ENCODE results near the gene COLQ.
"Not testable (repeated sequence)": the region's sequence is repeated elsewhere in the genome, so short reads cannot be mapped to it uniquely, and the experiment has no call there.

Gene COLQ

DNA sequence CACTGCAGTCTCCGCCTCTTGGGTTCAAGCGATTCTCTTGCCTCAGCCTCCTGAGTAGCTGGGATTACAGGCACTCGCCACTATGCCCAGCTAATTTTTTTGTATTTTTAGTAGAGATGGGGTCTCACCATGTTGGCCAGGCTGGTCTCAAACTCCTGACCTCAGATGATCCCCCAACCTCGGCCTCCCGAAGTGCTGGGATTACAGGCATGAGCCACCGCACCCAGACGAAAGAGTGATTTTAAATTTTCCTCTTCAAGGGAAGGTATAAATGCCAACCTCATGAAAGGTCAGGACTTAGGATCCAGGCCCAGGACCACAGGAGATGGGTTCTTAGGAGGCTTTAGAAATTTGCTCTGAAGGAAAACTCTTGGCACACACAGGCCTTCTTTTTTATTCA is 110.5 kb downstream of the COLQ start:
- not testable (repeated sequence) for DNase-seq

DNA sequence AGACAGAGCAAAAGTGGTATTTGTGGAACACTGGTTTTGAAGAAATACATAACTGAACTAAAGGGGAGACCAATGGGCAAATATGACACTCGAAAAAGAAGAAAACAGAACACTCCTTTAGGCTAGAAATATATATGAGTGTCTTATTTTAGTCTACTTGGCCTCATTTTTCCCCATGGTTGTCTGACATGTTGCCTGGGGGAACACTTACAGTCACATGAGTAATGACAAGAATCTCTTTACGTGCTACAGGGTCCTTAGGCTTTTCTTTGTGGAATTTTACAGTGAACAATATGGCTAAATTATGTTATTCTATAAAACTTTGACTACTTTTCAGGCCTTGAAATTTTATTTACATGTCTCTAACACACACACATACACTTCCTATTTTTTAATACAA is 111.7 kb downstream of the COLQ start:
- no peak for DNase-seq

DNA sequence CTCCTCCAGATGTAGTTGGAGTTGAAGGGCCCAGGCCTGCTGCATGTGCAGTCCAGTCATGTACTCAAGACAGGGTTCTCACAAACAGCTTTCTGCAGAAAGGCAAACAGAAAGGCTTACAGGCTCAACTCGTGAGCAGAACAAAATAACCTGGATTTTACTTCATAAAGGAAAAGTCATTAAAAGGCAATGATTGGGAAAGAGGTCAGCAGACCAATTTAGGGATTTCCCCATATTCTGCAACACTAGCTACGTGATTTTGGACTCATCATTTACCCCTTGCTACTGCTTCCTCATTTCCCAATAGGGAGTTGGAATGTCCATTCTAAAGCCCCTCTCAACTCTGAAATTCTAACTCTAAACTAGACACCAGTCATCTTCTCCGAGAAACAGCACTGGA is 112.3 kb downstream of the COLQ start:
- DNase-seq, result no peak

DNA sequence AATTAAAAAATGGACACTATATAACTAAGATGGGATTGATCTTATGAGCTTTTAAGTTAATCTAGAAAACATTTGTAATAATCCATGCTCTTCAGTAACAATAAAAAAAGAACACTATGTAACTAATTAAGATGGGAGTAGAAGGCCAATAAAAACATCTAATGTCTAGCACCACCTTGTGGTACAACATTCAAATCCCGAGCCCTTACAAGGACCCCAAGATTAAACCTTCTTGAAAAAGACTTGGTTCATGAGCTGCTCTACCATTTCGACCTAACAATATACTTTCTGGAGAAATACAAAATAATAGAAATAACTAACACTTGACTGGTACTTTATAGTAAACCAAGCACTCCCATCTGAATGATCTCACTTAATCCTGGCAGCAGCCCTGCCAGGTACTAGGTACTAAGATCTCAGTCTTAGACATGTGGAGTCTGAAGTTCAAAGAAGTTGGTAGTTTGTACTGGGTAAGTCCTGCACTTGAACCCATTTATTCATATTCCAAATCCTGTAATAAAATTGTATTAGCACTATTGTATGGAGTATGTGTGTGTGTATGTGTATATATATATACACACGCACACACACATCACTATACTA is 116.0 kb downstream of the COLQ start:
- no peak for DNase-seq

DNA sequence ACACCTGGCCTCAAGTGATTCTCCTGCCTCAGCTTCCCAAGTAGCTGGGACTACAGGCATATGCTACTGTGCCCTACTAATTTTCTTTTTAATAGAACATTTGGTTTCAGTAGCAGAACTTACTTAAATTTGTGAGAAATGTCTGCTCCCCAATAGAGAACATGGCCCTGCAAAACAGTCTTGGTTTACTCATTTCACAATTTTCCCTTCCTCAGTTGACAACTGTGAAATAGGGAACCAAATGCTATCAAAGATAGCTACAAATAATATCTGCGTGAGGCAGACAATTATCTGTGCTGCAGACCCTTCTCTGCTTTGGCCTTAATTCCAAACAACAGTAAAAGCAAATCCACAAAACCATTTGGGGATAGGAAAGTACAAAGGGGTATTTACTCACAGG is 116.7 kb downstream of the COLQ start:
- no peak for DNase-seq

DNA sequence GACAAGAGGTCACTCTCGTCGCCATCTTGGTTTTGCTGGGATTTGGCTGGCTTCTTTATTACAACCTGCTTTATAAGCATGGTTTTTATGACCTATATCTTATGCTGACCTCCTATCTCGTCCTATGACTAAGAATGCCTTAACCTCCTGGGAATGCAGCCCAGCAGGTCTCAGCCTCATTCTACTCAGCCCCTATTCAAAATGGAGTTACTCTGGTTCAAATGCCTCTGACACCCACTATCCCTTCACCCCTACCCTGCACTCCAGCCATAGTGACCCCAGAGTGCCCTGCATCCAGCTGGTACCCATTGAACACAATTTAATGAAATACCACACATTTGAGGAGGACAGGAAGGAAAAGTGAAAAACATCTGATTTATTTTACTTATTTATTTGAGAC is 117.5 kb downstream of the COLQ start:
- DNase-seq, result no peak

DNA sequence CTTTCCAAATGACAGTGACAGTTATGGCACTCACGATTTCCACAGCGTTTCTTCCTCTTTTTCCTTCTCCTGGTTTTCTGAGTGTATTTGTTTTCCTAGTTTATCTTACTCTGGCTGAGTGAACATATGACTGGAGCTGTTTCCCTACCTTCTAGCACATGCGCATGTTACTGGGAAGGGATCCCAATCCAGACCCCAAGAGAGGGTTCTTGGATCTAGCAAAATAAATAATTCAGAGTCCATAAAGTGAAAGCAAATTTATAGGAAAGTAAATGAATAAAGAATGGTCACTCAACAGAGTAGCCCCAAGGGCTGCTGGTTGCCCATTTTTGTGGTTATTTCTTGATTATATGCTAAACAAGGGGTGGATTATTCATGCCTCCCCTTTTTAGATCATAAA is 118.0 kb downstream of the COLQ start:
- no peak for DNase-seq

DNA sequence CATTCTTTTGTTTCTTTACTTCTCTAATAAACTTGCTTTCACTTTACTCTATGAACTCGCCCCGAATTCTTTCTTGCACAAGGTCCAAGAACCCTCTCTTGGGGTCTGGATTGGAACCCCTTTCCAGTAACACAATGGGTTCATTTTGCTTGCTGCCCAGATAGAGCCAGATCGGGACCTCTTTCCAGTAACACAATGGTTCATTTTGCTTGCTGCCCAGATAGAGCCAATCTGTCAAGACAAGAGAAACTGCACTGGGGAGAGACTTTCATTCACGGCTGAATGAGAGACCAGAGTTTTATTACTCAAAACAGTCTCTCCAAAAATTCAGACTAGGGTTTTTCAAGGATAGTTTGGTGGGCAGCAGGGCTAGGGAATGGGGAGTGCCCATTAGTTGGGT is 119.6 kb downstream of the COLQ start:
- no peak for DNase-seq
